Measurements from ENCODE around the gene LRFN2. TPM values are rescaled to one million over a fixed set of nuclear protein-coding genes. Genes with fewer than 3 reads are reported as not detected.

LRFN2 gene
- total RNA-seq, 1 donor from 2014 or later = not detected

DNA sequence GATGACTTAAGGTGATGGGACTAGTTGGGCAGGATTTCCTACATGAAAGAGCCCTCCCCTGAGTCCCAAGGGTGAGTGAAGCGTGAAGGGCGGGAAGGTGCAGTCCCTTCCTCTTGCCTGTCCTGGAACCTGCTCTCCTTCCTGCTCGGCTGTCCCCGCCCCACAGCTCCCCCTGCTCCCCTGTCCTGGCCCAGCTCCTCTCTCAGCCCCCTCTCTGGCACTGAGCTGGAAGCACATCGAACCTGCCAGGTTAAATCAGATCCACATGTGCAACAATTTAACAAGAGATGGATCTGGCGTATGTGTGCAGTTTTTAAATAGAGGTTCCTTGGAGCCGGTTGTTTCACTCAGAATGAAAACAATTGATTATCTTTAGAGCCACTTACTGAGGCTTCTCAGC is 95.0 kb downstream of the LRFN2 start:
- TF ChIP-seq, protein P1, sequence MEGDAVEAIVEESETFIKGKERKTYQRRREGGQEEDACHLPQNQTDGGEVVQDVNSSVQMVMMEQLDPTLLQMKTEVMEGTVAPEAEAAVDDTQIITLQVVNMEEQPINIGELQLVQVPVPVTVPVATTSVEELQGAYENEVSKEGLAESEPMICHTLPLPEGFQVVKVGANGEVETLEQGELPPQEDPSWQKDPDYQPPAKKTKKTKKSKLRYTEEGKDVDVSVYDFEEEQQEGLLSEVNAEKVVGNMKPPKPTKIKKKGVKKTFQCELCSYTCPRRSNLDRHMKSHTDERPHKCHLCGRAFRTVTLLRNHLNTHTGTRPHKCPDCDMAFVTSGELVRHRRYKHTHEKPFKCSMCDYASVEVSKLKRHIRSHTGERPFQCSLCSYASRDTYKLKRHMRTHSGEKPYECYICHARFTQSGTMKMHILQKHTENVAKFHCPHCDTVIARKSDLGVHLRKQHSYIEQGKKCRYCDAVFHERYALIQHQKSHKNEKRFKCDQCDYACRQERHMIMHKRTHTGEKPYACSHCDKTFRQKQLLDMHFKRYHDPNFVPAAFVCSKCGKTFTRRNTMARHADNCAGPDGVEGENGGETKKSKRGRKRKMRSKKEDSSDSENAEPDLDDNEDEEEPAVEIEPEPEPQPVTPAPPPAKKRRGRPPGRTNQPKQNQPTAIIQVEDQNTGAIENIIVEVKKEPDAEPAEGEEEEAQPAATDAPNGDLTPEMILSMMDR (IDR thresholded peaks at IDR 0.05; ENCODE audit: borderline replicate concordance) = no peak
- Histone ChIP-seq H3K27me3 (ENCODE audit: low read depth) (peaks cover 92% of the 10 kb centered on the region), H3K9me3 (replicated peaks) (no peaks in the 10 kb centered on the region), H3K4me1 (no peaks in the 10 kb centered on the region), H3K36me3 (no peaks in the 10 kb centered on the region), H3K27ac (replicated peaks) (no peak overlapping the region), H3K4me3 (no peak overlapping the region)
- no peak for DNase-seq
- intact Hi-C loops (cut with micrococcal nuclease) = no loop called here

DNA sequence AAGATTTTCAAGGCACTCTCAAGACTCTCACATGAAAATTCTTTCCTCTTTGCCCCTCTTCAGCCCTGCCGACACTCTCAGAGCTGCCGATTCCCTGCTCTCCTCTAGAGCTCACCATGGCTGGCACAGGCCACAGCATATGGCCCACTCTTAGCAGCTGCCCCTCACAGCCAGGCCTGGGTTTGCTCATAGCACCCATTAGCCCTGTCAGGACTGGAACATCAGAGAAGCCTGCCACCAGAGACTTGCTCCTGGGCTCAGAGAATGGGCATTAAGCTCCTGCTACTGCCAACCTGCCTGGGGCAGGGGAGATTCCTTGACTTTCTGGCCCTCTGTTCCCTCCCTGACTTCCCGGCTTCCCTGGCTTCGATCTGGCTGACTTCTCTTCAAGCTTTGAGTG is 96.7 kb downstream of the LRFN2 start:
- intact Hi-C loops (cut with micrococcal nuclease) = no loop called here
- TF ChIP-seq, protein P1 (IDR thresholded peaks at IDR 0.05; ENCODE audit: borderline replicate concordance) = no peak
- no peak overlapping the region for H3K4me3 ChIP-seq
- H3K27me3 ChIP-seq (ENCODE audit: low read depth) = peaks cover 92% of the 10 kb centered on the region
- H3K4me1 ChIP-seq = no peaks in the 10 kb centered on the region
- no peak overlapping the region for H3K27ac ChIP-seq (replicated peaks)
- H3K9me3 ChIP-seq (replicated peaks) = no peaks in the 10 kb centered on the region
- no peaks in the 10 kb centered on the region for H3K36me3 ChIP-seq
- DNase-seq = no peak

DNA sequence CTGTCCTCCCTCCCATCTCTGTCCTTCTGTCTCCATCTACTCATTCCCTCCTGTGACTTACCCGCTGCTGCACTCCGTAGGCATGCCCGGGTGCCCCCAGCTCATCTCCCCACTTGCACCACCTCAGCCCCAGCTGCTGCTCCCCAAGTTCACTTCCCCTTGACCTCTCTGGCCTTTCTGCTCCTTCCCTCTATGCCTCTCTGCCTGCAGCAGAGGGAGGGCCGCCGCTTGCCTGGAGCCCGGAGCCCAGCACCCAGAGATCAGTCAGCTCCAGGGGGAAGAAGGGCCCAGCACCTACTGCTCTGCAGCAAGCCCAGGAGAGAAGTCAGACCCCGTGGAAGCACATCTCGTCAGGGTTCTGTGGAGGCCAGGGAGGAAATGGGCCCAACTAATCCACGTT is 97.4 kb downstream of the LRFN2 start:
- Histone ChIP-seq H3K4me3 (no peak overlapping the region), H3K36me3 (no peaks in the 10 kb centered on the region), H3K27me3 (ENCODE audit: low read depth) (peaks cover 92% of the 10 kb centered on the region), H3K27ac (replicated peaks) (no peak overlapping the region), H3K9me3 (replicated peaks) (no peaks in the 10 kb centered on the region), H3K4me1 (no peaks in the 10 kb centered on the region)
- DNase-seq = no peak
- intact Hi-C loops (cut with micrococcal nuclease) = no loop called here
- TF ChIP-seq, protein P1 (IDR thresholded peaks at IDR 0.05; ENCODE audit: borderline replicate concordance) = no peak

DNA sequence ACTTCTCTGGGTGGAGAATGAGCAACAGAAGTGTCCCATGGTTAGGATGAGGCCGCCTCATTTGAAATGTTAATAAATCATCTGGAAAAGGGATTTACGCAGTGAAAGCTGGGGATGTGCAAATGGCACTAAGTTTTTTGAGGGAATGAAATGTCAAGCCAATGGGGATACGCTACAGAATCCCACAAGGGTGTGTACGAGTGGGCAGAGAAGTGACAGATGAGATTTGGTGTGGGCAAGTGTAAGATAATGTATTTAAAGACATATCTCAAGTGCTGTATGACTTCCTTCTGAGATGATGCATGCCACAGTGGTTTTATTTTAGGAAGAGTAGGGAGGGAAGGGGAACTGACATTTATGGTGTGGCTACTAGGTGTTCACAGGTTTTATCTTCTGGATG is 100.6 kb downstream of the LRFN2 start:
- H3K27me3 ChIP-seq (ENCODE audit: low read depth) = peaks cover 94% of the 10 kb centered on the region
- intact Hi-C loops (cut with micrococcal nuclease) = no loop called here
- TF ChIP-seq, protein P1 (IDR thresholded peaks at IDR 0.05; ENCODE audit: borderline replicate concordance) = no peak

DNA sequence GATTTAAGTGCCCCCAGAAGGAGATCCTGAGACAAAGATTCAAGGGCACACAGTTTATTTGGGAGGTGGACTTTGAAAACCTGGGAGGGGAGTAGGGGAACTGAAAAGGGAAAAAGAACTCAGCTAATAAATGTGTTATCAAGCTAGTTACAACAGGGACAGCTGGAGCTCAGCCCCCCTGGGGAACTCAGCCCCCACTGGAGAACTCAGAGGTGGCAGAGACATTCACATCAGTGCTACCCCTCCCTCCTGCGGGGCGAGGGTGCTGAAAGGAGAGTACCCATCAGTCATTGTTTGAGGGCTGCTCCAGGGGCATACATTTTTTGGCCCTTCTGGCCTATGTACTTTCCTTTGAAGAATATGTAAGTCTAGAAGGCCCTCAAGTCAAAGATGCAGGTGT is 101.4 kb downstream of the LRFN2 start:
- no peak for DNase-seq
- TF ChIP-seq, protein P1 (IDR thresholded peaks at IDR 0.05; ENCODE audit: borderline replicate concordance) = no peak
- peaks cover 96% of the 10 kb centered on the region for H3K27me3 ChIP-seq (ENCODE audit: low read depth)
- H3K27ac ChIP-seq (replicated peaks) = no peak overlapping the region
- no peak overlapping the region for H3K4me3 ChIP-seq
- no peaks in the 10 kb centered on the region for H3K36me3 ChIP-seq
- H3K4me1 ChIP-seq = no peaks in the 10 kb centered on the region
- intact Hi-C loops (cut with micrococcal nuclease) = no loop called here
- H3K9me3 ChIP-seq (replicated peaks) = no peaks in the 10 kb centered on the region

More for the DNA sequence above, 100.6 kb downstream of the LRFN2 start:
- H3K27ac ChIP-seq (replicated peaks) = no peak overlapping the region
- H3K36me3 ChIP-seq = no peaks in the 10 kb centered on the region
- DNase-seq = no peak
- H3K4me3 ChIP-seq = no peak overlapping the region
- H3K9me3 ChIP-seq (replicated peaks) = no peaks in the 10 kb centered on the region
- no peaks in the 10 kb centered on the region for H3K4me1 ChIP-seq

DNA sequence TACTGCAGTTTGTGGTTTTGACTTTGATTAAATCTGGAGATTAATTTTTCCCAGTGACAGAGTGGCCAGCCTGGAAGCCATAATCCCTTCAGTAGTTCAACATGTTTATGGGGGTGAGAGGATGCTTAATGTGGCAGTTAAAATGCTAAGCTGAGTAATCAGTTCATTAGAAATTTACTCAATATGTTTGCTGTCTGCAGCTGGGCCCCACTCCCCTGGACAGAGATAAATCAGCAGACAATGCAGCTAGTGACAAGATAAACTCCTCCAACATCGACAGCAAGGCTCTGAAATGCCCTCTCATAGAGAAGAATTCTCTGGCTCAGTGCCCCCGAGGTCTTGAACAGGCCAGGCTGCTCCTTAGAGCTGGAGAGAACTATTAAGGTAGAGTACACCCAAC is 101.9 kb downstream of the LRFN2 start:
- Histone ChIP-seq H3K27me3 (ENCODE audit: low read depth) (peaks cover 98% of the 10 kb centered on the region), H3K36me3 (no peaks in the 10 kb centered on the region), H3K9me3 (replicated peaks) (no peaks in the 10 kb centered on the region), H3K27ac (replicated peaks) (no peak overlapping the region), H3K4me1 (no peaks in the 10 kb centered on the region), H3K4me3 (no peak overlapping the region)
- intact Hi-C loops (cut with micrococcal nuclease) = no loop called here
- DNase-seq = no peak
- TF ChIP-seq, protein P1 (IDR thresholded peaks at IDR 0.05; ENCODE audit: borderline replicate concordance) = no peak

All from left ventricle myocardium inferior (tissue), 1 donor.